Pons (tissue), 1 donor: ENCODE measurements around the gene PTPRN2.
"Not testable (repeated sequence)": the region's sequence is repeated elsewhere in the genome, so short reads cannot be mapped to it uniquely, and the experiment has no call there.

Experiments
- DNase-seq: peaks from one replicate; pipeline ENCODE4 v3.0.0-alpha.2; 2016; ENCODE audit warnings: low spot score

The PTPRN2 gene

DNA sequence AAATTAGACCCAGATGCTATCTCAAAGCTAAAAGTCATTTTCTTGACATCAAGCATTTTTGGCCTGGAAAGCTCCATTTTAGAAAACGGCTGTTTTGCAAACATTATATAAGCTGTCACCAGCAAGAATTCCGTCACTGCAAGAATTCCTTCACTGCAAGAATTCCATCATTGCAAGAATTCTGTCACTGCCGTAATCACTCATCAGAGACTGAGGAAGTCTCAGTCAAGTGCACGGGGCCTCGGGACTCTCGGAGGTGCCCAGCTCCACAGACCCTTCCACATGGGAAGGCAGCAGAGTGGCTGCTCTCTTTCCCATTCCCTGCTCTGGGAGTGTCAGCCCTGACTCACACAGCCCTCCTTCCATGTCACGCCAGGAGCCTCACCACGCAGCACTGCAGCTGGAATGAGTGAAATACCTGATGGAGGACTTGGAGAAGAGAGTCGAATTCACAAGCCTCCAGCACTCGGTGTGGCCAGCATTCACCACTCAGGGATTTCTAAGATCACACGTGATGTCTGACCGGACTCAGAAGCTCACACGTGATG is 168.3 kb downstream of the PTPRN2 start:
- no peak for DNase-seq

GRCh38 chr7:158418395-158418794 is 169.2 kb downstream of the PTPRN2 start:
- DNase-seq: not testable (repeated sequence)

- no peak for DNase-seq
These were observed 171.2 kb downstream of the PTPRN2 start for GRCh38 chr7:158416283-158416933.

DNA sequence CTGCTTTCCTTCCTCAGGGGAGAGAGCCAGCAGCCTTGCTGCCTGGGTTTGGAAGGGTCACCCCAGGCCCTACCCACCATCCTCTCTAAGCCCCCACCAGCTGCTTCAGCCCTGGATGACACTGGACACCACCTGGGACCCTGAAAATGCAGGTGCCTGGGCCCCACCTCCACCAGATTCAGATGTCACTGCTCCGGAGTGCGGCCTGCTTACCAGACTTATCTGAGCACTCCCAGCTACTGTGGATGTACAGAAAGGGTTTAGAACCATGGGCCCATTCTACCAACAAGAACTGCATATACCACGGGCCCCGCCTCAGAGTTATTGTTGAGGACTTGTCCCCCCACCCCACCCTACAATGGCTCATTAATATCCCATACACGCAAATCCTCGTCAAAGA is 172.3 kb downstream of the PTPRN2 start:
- DNase-seq: no peak

- peak; percentile 96 for DNase-seq
These were observed 173.1 kb downstream of the PTPRN2 start for GRCh38 chr7:158414486-158414961.

DNA sequence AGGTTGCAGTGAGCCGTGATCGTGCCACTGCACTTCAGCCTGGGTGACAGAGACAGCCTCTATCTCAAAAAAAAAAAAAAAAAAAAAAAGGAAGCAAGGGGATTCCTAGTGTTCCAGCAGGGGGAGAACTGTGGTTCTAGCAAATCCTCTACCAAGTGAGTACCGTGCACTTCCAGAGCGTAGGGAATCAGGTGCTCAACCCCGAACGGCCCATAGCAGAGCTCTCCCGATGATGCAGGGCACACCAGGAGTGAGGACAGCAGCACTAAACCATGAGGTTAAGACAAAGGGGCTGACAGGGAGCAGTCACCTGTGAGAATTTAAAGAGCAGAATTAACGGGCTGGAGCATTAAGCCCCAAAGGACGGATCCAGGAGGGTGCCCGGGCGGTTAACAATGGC is 173.6 kb downstream of the PTPRN2 start:
- no peak for DNase-seq

DNA sequence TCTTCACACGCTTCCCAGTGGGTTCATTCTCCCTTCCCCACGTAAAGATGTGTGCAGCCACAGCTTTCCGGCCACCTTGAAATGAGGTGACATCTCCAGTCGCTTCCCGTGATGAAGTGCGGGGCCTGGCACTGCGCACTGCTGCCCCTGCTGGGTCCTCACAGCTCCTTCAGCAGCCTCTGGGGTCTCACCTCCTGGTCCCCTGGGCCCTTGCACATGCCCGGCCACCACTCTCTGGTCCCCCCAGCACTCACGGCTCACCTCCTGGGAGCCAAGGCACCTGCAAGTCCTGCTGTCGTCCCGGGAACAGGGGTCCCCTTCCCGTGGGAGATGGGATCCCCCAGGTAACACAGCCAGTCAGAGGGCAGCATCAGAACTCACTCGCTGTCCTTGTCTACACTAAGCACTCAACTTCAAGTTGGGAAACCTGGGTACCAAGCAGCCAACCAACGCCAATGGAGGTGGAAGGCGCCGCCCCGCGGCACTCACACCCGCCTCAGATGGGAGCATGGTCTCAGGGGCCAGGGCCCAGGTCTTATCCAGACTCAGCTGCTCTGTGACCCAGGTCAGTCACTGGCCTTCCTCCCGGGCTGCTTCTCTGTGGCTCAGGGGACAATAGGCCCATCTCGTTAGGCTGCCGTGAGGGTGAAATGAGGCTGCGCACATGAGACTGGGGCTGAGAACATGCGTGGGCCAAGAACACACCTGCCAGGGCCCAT is 176.2 kb downstream of the PTPRN2 start:
- no peak for DNase-seq

- DNase-seq: no peak
These were observed 176.9 kb downstream of the PTPRN2 start for GRCh38 chr7:158410720-158411119.

- no peak for DNase-seq
These were observed 177.8 kb downstream of the PTPRN2 start for GRCh38 chr7:158409816-158410330.

DNA sequence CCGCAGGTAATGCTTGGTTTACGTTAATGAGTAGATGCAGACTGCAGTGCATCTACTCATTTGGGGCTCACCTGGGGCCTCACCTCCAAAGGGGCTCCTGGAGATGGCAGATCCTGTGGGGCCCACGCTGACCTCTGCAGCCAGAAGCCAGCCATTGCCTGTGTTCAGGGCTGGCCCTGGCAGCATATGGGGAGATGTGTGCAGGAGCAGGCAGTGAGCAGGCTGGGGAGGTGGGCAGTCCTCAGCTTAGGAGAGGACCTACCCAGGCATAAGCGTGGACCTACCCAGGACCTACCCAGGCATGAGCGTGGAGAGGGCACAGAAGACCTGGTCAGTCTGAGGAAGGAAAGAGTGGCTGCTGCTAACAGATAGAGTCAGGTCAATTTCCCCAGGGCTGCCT is 178.5 kb downstream of the PTPRN2 start:
- no peak for DNase-seq

DNA sequence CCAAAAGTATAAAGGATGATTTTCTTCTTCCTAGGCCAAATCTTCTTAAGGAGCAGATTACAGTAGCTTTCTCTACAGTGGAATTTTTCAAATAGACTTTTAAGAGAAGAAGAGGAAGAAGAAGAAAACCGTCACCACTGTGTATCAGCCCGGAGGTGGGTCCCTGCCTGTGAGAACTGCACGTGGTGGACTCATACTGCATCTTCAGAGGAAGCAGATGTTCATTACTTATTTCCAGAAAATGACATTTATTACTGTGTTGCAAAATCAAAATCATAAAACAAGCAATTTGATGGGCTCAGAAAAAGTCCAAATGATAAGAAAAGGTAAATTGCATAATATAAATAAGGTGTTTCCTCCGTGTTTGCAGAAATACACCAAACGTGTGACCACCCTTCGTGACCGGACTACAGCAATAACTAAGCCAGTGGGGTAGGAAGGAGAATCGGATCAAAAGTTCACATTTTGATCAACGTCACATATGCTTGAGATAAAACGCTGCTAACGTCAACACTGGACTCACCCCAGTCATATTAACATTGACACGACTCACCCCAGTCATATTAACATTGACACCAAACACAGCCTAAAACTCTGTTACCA is 179.2 kb downstream of the PTPRN2 start:
- DNase-seq: no peak

- DNase-seq: peak; percentile 87
These were observed 179.9 kb downstream of the PTPRN2 start for GRCh38 chr7:158407581-158408317.

DNA sequence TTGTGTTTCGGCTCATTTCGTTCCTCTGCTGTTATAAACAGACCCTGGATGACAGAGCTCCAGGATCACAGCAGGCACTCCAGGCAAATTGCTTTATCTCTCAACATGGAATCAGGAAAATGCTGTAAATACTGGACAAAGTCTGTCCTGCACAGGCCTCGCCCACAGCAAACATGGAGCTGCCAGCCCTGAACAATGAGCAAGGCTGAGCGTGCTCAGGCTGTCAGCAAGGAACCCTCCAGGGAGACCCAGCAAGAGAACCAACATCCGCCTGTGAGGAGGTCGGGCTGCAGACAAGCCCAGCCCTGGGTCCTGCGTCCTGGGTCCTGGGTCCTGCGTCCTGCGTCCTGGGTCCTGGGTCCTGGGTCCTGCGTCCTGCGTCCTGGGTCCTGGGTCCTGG is 180.8 kb downstream of the PTPRN2 start:
- DNase-seq: no peak

DNA sequence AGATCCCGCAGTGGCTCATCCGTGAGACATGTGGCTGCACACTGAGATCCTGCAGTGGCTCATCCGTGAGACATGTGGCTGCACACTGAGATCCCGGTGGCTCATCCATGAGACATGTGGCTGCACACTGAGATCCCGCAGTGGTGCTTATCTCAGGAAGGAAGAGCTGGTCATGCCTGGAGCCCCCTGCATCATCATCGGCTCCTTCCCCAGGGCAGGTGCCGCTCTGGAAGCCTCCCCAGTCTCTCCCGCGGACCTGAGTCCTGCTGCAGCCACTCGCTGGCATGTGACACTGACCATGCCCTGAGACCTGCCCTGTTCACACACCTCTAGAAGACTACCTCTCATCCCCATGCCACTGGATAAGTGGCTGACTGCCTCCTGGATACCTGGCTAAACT is 181.3 kb downstream of the PTPRN2 start:
- DNase-seq: no peak

DNA sequence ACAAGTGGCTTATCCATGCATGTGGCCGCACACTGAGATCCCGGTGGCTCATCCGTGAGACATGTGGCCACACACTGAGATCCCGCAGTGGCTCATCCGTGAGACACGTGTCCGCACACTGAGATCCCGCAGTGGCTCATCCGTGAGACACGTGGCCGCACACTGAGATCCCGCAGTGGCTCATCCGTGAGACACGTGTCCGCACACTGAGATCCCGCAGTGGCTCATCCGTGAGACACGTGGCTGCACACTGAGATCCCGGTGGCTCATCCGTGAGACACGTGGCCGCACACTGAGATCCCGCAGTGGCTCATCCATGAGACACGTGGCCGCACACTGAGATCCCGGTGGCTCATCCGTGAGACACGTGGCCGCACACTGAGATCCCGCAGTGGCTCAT is 181.9 kb downstream of the PTPRN2 start:
- not testable (repeated sequence) for DNase-seq

DNA sequence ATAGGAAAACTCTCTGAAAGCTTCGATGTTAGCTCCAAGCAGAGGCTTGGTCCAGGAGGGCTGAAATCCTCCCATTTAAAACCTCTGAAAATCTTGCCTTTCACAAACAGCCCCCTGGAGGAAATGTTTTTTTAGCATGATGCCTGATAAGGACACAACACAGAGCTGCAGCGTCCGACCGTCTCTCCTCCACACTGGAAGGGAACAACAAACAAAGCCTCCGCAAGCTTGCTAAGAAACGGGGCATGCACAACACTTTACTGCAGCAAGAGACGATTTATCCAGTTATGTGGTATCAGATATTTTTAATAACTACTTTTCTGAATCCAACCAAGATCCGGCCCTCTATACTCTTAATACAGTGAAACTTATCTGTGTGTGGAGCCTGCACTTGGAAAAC is 182.3 kb downstream of the PTPRN2 start:
- DNase-seq: no peak

DNA sequence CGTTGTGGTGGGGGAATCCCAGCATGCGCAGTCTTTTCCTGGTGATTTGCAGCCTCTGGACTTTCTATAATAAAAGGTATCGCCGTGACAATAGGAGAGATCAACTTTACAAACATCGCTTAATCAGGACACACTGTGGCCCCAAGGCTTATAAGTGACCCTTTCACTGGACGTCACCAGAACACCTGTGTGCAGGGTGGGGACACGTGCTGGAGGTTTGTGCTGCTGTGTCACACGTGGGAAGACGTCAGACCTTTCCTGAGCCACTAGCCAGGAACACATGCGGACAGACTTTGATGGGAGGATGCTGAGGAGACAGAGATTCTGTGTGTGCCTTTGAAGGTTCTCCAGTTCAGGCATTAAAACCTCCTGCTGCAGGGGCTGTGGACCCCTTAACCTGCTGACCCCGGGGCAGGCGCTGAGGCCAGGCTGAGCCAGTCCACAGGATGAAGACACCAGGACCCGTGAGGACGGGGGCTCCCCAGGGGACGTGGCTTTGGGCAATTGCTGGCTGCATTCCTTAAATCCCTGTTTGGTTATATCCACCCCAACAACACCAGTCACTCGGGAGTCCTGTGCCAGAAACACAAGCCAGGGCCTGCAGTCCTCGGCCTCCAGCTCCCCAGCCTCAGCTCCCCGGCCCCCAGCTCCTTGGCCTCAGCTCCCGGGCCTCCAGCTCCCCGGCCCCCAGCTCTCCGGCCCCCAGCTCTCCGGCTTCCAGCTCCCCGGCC is 183.4 kb downstream of the PTPRN2 start:
- DNase-seq: no peak

GRCh38 chr7:158403013-158403821 is 184.4 kb downstream of the PTPRN2 start:
- DNase-seq: no peak

- no peak for DNase-seq
These were observed 185.2 kb downstream of the PTPRN2 start for GRCh38 chr7:158402471-158402870.

- DNase-seq: no peak
These were observed 185.8 kb downstream of the PTPRN2 start for GRCh38 chr7:158401826-158402225.
